Measurements from ENCODE around the gene MUSK. TPM values are rescaled to one million over a fixed set of nuclear protein-coding genes. Genes with fewer than 3 reads are reported as not detected.
A peak's percentile ranks its signal among the peaks of the same experiment; 100 is the strongest.
"Not testable (repeated sequence)": the region's sequence is repeated elsewhere in the genome, so short reads cannot be mapped to it uniquely, and the experiment has no call there.

MUSK gene
- polyA plus RNA-seq, 1 donor from 2014 or later = not detected

- peak overlapping the region in 1 of 4 donors; percentile 27 for H3K4me3 Mint-ChIP-seq
- H3K9me3 Mint-ChIP-seq = peaks cover 0 to 2% (median 0%) of the 10 kb centered on the region in 3 donors
- H3K27ac Mint-ChIP-seq = no peak overlapping the region
- no peaks in the 10 kb centered on the region for H3K36me3 Mint-ChIP-seq
- H3K4me1 Mint-ChIP-seq = no peaks in the 10 kb centered on the region
- no peaks in the 10 kb centered on the region for H3K27me3 Mint-ChIP-seq
Observed at GRCh38 chr9:110801426-110801825, 132.8 kb downstream of the MUSK start.

GRCh38 chr9:110802416-110803035 lies 133.9 kb downstream of the MUSK start:
- H3K27ac Mint-ChIP-seq = no peak overlapping the region
- H3K4me3 Mint-ChIP-seq = no peak overlapping the region
- no peaks in the 10 kb centered on the region for H3K4me1 Mint-ChIP-seq
- no peaks in the 10 kb centered on the region for H3K36me3 Mint-ChIP-seq
- peaks cover 0 to 7% (median 0%) of the 10 kb centered on the region in 3 donors for H3K9me3 Mint-ChIP-seq
- no peaks in the 10 kb centered on the region for H3K27me3 Mint-ChIP-seq

- Mint-ChIP-seq H3K9me3 (peaks cover 0 to 8% (median 0%) of the 10 kb centered on the region in 3 donors), H3K4me3 (no peak overlapping the region), H3K4me1 (peaks cover 0 to 2% (median 0%) of the 10 kb centered on the region in 3 donors), H3K27me3 (no peaks in the 10 kb centered on the region), H3K36me3 (no peaks in the 10 kb centered on the region), H3K27ac (no peak overlapping the region)
Observed at GRCh38 chr9:110807956-110808598, 139.5 kb downstream of the MUSK start.

GRCh38 chr9:110808599-110808980 lies 140.0 kb downstream of the MUSK start:
- Mint-ChIP-seq H3K4me1 (peaks cover 0 to 2% (median 0%) of the 10 kb centered on the region in 3 donors), H3K4me3 (no peak overlapping the region), H3K27ac (no peak overlapping the region), H3K36me3 (no peaks in the 10 kb centered on the region), H3K9me3 (peaks cover 0 to 8% (median 0%) of the 10 kb centered on the region in 3 donors), H3K27me3 (no peaks in the 10 kb centered on the region)

GRCh38 chr9:110809038-110809595 lies 140.5 kb downstream of the MUSK start:
- H3K27me3 Mint-ChIP-seq = no peaks in the 10 kb centered on the region
- H3K36me3 Mint-ChIP-seq = no peaks in the 10 kb centered on the region
- peaks cover 0 to 2% (median 0%) of the 10 kb centered on the region in 3 donors for H3K4me1 Mint-ChIP-seq
- no peak overlapping the region for H3K4me3 Mint-ChIP-seq
- H3K9me3 Mint-ChIP-seq = peaks cover 0 to 12% (median 0%) of the 10 kb centered on the region in 3 donors
- H3K27ac Mint-ChIP-seq = no peak overlapping the region

GRCh38 chr9:110810262-110810976 lies 141.8 kb downstream of the MUSK start:
- Mint-ChIP-seq H3K27ac (no peak overlapping the region), H3K4me1 (peaks cover 0 to 2% (median 0%) of the 10 kb centered on the region in 3 donors), H3K4me3 (no peak overlapping the region), H3K27me3 (no peaks in the 10 kb centered on the region), H3K9me3 (peaks cover 0 to 12% (median 0%) of the 10 kb centered on the region in 3 donors), H3K36me3 (no peaks in the 10 kb centered on the region)

- Mint-ChIP-seq H3K27me3 (no peaks in the 10 kb centered on the region), H3K27ac (no peak overlapping the region), H3K4me3 (no peak overlapping the region), H3K4me1 (peaks cover 0 to 2% (median 0%) of the 10 kb centered on the region in 3 donors), H3K9me3 (peaks cover 0 to 5% (median 2%) of the 10 kb centered on the region in 3 donors), H3K36me3 (no peaks in the 10 kb centered on the region)
Observed at GRCh38 chr9:110812886-110813285, 144.3 kb downstream of the MUSK start.

- Mint-ChIP-seq H3K27ac (no peak overlapping the region), H3K36me3 (no peaks in the 10 kb centered on the region), H3K27me3 (no peaks in the 10 kb centered on the region), H3K4me1 (peaks cover 0 to under 1% (median 0%) of the 10 kb centered on the region in 3 donors), H3K4me3 (no peak overlapping the region), H3K9me3 (peaks cover 0 to 7% (median 5%) of the 10 kb centered on the region in 3 donors)
Observed at GRCh38 chr9:110814159-110814558, 145.6 kb downstream of the MUSK start.

- no peak overlapping the region for H3K4me3 Mint-ChIP-seq
- no peaks in the 10 kb centered on the region for H3K27me3 Mint-ChIP-seq
- no peak overlapping the region for H3K27ac Mint-ChIP-seq
- no peaks in the 10 kb centered on the region for H3K4me1 Mint-ChIP-seq
- no peaks in the 10 kb centered on the region for H3K36me3 Mint-ChIP-seq
- peaks cover 0 to 6% (median 5%) of the 10 kb centered on the region in 3 donors for H3K9me3 Mint-ChIP-seq
Observed at GRCh38 chr9:110815361-110815760, 146.8 kb downstream of the MUSK start.

- peaks cover 1% of the 10 kb centered on the region for H3K27me3 Mint-ChIP-seq
- H3K36me3 Mint-ChIP-seq = peaks cover 2% of the 10 kb centered on the region
- peaks cover 4 to 13% (median 4%) of the 10 kb centered on the region in 3 donors for H3K9me3 Mint-ChIP-seq
- H3K27ac Mint-ChIP-seq = no peak overlapping the region
- no peaks in the 10 kb centered on the region for H3K4me1 Mint-ChIP-seq
- no peak overlapping the region for H3K4me3 Mint-ChIP-seq
Observed at GRCh38 chr9:110820381-110820780, 151.8 kb downstream of the MUSK start.

- H3K27ac Mint-ChIP-seq = no peak overlapping the region
- peaks cover 2% of the 10 kb centered on the region for H3K36me3 Mint-ChIP-seq
- peaks cover 1% of the 10 kb centered on the region for H3K27me3 Mint-ChIP-seq
- no peak overlapping the region for H3K4me3 Mint-ChIP-seq
- no peaks in the 10 kb centered on the region for H3K4me1 Mint-ChIP-seq
- peaks cover 4 to 13% (median 4%) of the 10 kb centered on the region in 3 donors for H3K9me3 Mint-ChIP-seq
Observed at GRCh38 chr9:110821064-110821463, 152.5 kb downstream of the MUSK start.

GRCh38 chr9:110825129-110825528 lies 156.5 kb downstream of the MUSK start:
- not testable (repeated sequence) for H3K36me3 Mint-ChIP-seq, H3K9me3 Mint-ChIP-seq, H3K27me3 Mint-ChIP-seq, H3K4me3 Mint-ChIP-seq, H3K27ac Mint-ChIP-seq, H3K4me1 Mint-ChIP-seq

- H3K36me3 Mint-ChIP-seq = peaks cover 2% of the 10 kb centered on the region
Observed at GRCh38 chr9:110825950-110826349, 157.4 kb downstream of the MUSK start.

GRCh38 chr9:110826400-110826799 lies 157.8 kb downstream of the MUSK start:
- H3K4me1 Mint-ChIP-seq, H3K9me3 Mint-ChIP-seq, H3K4me3 Mint-ChIP-seq, H3K27ac Mint-ChIP-seq, H3K27me3 Mint-ChIP-seq, H3K36me3 Mint-ChIP-seq: not testable (repeated sequence)

More at GRCh38 chr9:110825950-110826349, 157.4 kb downstream of the MUSK start:
- H3K27me3 Mint-ChIP-seq = peaks cover 1% of the 10 kb centered on the region
- no peaks in the 10 kb centered on the region for H3K4me1 Mint-ChIP-seq
- H3K9me3 Mint-ChIP-seq = peaks cover 4 to 9% (median 7%) of the 10 kb centered on the region in 3 donors
- H3K27ac Mint-ChIP-seq = no peak overlapping the region
- H3K4me3 Mint-ChIP-seq = no peak overlapping the region

- peaks cover 2% of the 10 kb centered on the region for H3K36me3 Mint-ChIP-seq
- no peaks in the 10 kb centered on the region for H3K27me3 Mint-ChIP-seq
- H3K27ac Mint-ChIP-seq = no peak overlapping the region
- no peaks in the 10 kb centered on the region for H3K4me1 Mint-ChIP-seq
- H3K9me3 Mint-ChIP-seq = peaks cover 4 to 9% (median 5%) of the 10 kb centered on the region in 3 donors
- no peak overlapping the region for H3K4me3 Mint-ChIP-seq
Observed at GRCh38 chr9:110828264-110828663, 159.7 kb downstream of the MUSK start.

All from IgD-negative memory B cell (primary cell).